Subcutaneous abdominal adipose tissue (tissue), 5 donors: Measurements from ENCODE around the gene TFRC.
"Not testable (repeated sequence)": the region's sequence is repeated elsewhere in the genome, so short reads cannot be mapped to it uniquely, and the experiment has no call there.

ENCODE experiments used
- H3K27ac ChIP-seq: one replicate; pipeline ENCODE4 v1.7.0; 2013; ENCODE audit warnings: low read depth, mild to moderate bottlenecking, inconsistent platforms, low read length, moderate library complexity
- H3K27me3 ChIP-seq, 5 donors: one replicate each; pipeline ENCODE4 v1.7.0; 2013; ENCODE audit warnings: low read length in 5 of 5, inconsistent platforms in 1 of 5; ENCODE audit not compliant: control insufficient read depth in 5 of 5, insufficient read depth in 4 of 5
- H3K36me3 ChIP-seq, 5 donors: one replicate each; pipeline ENCODE4 v1.7.0; 2013; ENCODE audit warnings: low read length in 5 of 5; ENCODE audit not compliant: control insufficient read depth in 5 of 5, insufficient read depth in 5 of 5
- H3K4me1 ChIP-seq, 5 donors: one replicate each; pipeline ENCODE4 v1.7.0; 2013; ENCODE audit warnings: low read length in 5 of 5, mild to moderate bottlenecking in 3 of 5, moderate library complexity in 1 of 5; ENCODE audit not compliant: control insufficient read depth in 5 of 5, insufficient read depth in 5 of 5
- H3K4me3 ChIP-seq, 5 donors: one replicate each; pipeline ENCODE4 v1.7.0; 2013; ENCODE audit warnings: low read length in 5 of 5, low read depth in 1 of 5
- H3K9ac ChIP-seq, 5 donors: one replicate each; pipeline ENCODE4 v1.7.0; 2013; ENCODE audit warnings: low read length in 5 of 5, mild to moderate bottlenecking in 4 of 5, moderate library complexity in 3 of 5
- H3K9me3 ChIP-seq, 5 donors: one replicate each; pipeline ENCODE4 v1.7.0; 2013; ENCODE audit warnings: low read length in 5 of 5; ENCODE audit not compliant: control insufficient read depth in 5 of 5
- donor health status: healthy.
- donor health status: healthy.
- donor health status: healthy.
- donor health status: healthy.
- donor health status: healthy.

The TFRC gene

GRCh38 chr3:196050597-196050996 is 31.3 kb downstream of the TFRC start:
- no peaks in the 10 kb centered on the region for H3K27me3 ChIP-seq
- no peak overlapping the region for H3K27ac ChIP-seq
- H3K36me3 ChIP-seq, result peaks cover 37 to 69% (median 56%) of the 10 kb centered on the region in 5 donors
- no peaks in the 10 kb centered on the region for H3K9me3 ChIP-seq
- H3K4me1 ChIP-seq, result peaks cover 0 to 2% (median 1%) of the 10 kb centered on the region in 5 donors
- H3K9ac ChIP-seq, result no peak overlapping the region
- H3K4me3 ChIP-seq, result no peak overlapping the region

GRCh38 chr3:196049653-196050052 is 32.2 kb downstream of the TFRC start:
- Histone ChIP-seq H3K9ac (no peak overlapping the region), H3K27me3 (no peaks in the 10 kb centered on the region), H3K4me3 (no peak overlapping the region), H3K4me1 (no peaks in the 10 kb centered on the region), H3K27ac (no peak overlapping the region), H3K9me3 (no peaks in the 10 kb centered on the region), H3K36me3 (peaks cover 34 to 60% (median 46%) of the 10 kb centered on the region in 5 donors)

GRCh38 chr3:196048922-196049598 is 32.8 kb downstream of the TFRC start:
- peaks cover 34 to 56% (median 42%) of the 10 kb centered on the region in 5 donors for H3K36me3 ChIP-seq
- H3K27me3 ChIP-seq, result no peaks in the 10 kb centered on the region
- no peak overlapping the region for H3K27ac ChIP-seq
- no peak overlapping the region for H3K9ac ChIP-seq
- H3K4me3 ChIP-seq, result no peak overlapping the region
- no peaks in the 10 kb centered on the region for H3K9me3 ChIP-seq
- no peaks in the 10 kb centered on the region for H3K4me1 ChIP-seq

- no peaks in the 10 kb centered on the region for H3K27me3 ChIP-seq
- no peaks in the 10 kb centered on the region for H3K4me1 ChIP-seq
- H3K27ac ChIP-seq, result no peak overlapping the region
- no peak overlapping the region for H3K4me3 ChIP-seq
- H3K9me3 ChIP-seq, result no peaks in the 10 kb centered on the region
- H3K9ac ChIP-seq, result no peak overlapping the region
- peaks cover 26 to 40% (median 30%) of the 10 kb centered on the region in 5 donors for H3K36me3 ChIP-seq
Observed at GRCh38 chr3:196047391-196048030, 34.4 kb downstream of the TFRC start.

GRCh38 chr3:196044513-196044912 is 37.4 kb downstream of the TFRC start:
- Histone ChIP-seq H3K27ac (no peak overlapping the region), H3K9ac (no peak overlapping the region), H3K36me3 (peaks cover 4 to 10% (median 8%) of the 10 kb centered on the region in 5 donors), H3K4me3 (no peak overlapping the region), H3K9me3 (peaks cover 0 to 8% (median 0%) of the 10 kb centered on the region in 5 donors), H3K4me1 (no peaks in the 10 kb centered on the region), H3K27me3 (no peaks in the 10 kb centered on the region)

GRCh38 chr3:196042673-196043072 is 39.2 kb downstream of the TFRC start:
- Histone ChIP-seq H3K27me3 (no peaks in the 10 kb centered on the region), H3K9me3 (peaks cover 0 to 8% (median 0%) of the 10 kb centered on the region in 5 donors), H3K4me3 (no peak overlapping the region), H3K9ac (no peak overlapping the region), H3K36me3 (no peaks in the 10 kb centered on the region), H3K4me1 (no peaks in the 10 kb centered on the region), H3K27ac (no peak overlapping the region)

- Histone ChIP-seq H3K27me3 (no peaks in the 10 kb centered on the region), H3K27ac (no peak overlapping the region), H3K4me3 (no peak overlapping the region), H3K9ac (no peak overlapping the region), H3K9me3 (peaks cover 0 to 8% (median 0%) of the 10 kb centered on the region in 5 donors), H3K4me1 (no peaks in the 10 kb centered on the region), H3K36me3 (no peaks in the 10 kb centered on the region)
Observed at GRCh38 chr3:196039359-196039758, 42.5 kb downstream of the TFRC start.

- H3K27me3 ChIP-seq, H3K4me1 ChIP-seq, H3K27ac ChIP-seq, H3K9ac ChIP-seq, H3K9me3 ChIP-seq, H3K4me3 ChIP-seq, H3K36me3 ChIP-seq: not testable (repeated sequence)
Observed at GRCh38 chr3:196026059-196026458, 55.8 kb downstream of the TFRC start.

- H3K27me3 ChIP-seq, result no peaks in the 10 kb centered on the region
- H3K27ac ChIP-seq, result no peak overlapping the region
- no peak overlapping the region for H3K4me3 ChIP-seq
- H3K36me3 ChIP-seq, result no peaks in the 10 kb centered on the region
- H3K9ac ChIP-seq, result no peak overlapping the region
- H3K4me1 ChIP-seq, result no peaks in the 10 kb centered on the region
- no peaks in the 10 kb centered on the region for H3K9me3 ChIP-seq
Observed at GRCh38 chr3:196024968-196025367, 56.9 kb downstream of the TFRC start.

- no peak overlapping the region for H3K27ac ChIP-seq
- no peak overlapping the region for H3K4me3 ChIP-seq
- H3K9ac ChIP-seq, result no peak overlapping the region
- H3K27me3 ChIP-seq, result no peaks in the 10 kb centered on the region
- no peaks in the 10 kb centered on the region for H3K9me3 ChIP-seq
- no peaks in the 10 kb centered on the region for H3K36me3 ChIP-seq
- no peaks in the 10 kb centered on the region for H3K4me1 ChIP-seq
Observed at GRCh38 chr3:196023947-196024346, 57.9 kb downstream of the TFRC start.
